Activated CD8-positive, alpha-beta memory T cell treated with anti-CD3 and anti-CD28 coated beads, Interleukin-2, amount 50 U/mL, for 24 hours (primary cell): Measurements from ENCODE around the gene PPFIA2.

Experiments used
- DNase-seq: peaks from one replicate; pipeline ENCODE4 v3.0.0-alpha.2; 2020; ENCODE audit errors: extremely low read depth

PPFIA2 gene

GRCh38 chr12:81354327-81354932 lies 404.7 kb downstream of the PPFIA2 start:
- no peak for DNase-seq

GRCh38 chr12:81350309-81350708 lies 408.8 kb downstream of the PPFIA2 start:
- no peak for DNase-seq

GRCh38 chr12:81347404-81347803 lies 411.7 kb downstream of the PPFIA2 start:
- DNase-seq = no peak

DNA sequence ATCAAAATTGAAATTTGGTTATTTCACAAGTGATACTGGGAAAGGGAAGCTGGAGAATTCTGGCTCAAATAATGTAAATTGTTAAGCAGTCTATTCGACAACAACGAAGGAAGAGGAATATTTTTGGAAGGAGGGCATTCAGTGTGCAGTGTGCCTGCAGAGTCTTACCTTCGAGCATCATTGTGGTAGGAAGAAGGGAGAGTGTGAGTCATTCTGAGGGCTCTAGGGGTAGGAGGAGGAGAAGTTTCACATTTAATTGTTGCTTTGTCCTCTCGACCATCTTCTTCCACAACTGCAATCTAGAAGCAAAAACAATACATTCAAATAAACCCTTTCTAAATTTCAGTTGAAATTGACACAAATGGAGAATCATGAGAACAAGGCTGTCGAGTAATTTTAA lies 418.2 kb downstream of the PPFIA2 start:
- DNase-seq = no peak

- DNase-seq = no peak
Measured at GRCh38 chr12:81339071-81339470, 420.1 kb downstream of the PPFIA2 start.

GRCh38 chr12:81337886-81338285 lies 421.3 kb downstream of the PPFIA2 start:
- DNase-seq = no peak

DNA sequence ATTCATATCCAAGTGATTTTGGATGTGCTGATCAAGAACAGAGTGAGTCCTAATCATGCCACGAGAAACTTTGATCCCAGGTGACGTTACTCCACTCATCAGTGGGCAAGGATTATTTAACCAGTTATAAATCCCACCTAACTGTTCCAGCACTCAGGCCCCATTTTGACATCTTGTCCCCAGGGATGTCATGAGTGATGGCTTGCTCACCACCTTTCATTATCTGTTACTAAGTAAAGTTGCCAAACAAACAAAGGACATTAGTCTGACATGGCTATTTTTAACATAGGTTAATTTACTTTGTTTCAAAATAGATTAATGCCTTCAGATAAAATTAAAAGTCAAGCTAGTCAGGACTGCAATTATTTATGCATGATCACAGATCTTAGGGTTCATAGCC lies 425.3 kb downstream of the PPFIA2 start:
- DNase-seq = no peak

DNA sequence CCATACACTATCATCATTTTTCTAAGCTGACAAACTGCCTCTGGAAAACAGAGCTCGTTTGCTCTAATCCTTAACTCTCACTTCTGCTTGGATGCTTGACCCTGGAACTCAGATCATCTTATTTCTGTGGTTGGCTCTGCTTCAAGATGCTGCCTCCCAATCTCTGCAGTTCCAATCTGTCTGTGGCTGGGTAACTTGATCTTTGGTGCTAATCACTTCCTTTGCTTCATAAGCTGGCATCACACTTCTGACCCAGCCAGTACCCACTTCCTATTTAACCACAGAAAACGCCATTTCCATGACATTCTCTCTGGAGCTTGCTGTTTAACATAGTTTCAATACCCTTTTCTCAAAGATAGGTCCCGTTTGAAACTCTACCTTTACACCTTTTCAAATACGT lies 427.1 kb downstream of the PPFIA2 start:
- DNase-seq = no peak

- no peak for DNase-seq
Measured at GRCh38 chr12:81330480-81330879, 428.7 kb downstream of the PPFIA2 start.

DNA sequence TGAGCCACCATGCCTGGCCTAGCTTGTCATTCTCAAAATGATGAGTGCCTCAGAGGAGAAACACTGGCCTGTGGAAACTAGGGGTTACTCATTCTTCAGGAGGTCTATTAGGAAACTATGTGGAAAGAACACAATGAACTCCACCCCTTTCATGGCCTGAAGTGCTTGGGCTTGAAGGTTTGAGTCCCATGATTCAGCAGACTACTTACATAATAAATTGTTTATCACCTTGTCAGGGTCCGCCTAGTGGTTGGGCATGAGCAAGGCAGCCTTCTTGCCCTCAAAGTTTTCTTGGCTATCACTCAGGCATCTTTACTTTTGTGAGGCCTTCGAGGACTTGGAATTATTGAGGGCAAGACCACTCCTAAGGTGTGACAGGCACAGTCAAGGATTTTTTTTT lies 430.1 kb downstream of the PPFIA2 start:
- no peak for DNase-seq

GRCh38 chr12:81327425-81327824 lies 431.7 kb downstream of the PPFIA2 start:
- DNase-seq = no peak

DNA sequence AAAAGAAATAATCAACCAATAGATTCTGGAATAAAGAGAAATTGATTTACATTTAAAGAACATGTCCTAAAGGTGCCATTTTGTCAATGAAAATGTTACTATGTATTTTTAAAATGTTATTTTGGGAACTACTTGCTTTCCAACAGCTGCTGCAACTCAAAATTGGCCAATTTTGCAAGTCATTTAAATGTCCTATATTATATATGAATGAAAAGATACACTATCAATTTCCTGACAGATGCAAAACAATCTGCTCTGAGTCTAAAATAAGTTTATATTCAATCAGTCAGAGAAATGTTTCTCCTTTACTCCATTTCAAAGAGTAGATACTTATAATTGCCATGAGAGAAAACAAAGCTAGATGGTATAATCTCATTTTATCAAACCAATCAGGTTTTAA lies 434.1 kb downstream of the PPFIA2 start:
- DNase-seq = no peak

DNA sequence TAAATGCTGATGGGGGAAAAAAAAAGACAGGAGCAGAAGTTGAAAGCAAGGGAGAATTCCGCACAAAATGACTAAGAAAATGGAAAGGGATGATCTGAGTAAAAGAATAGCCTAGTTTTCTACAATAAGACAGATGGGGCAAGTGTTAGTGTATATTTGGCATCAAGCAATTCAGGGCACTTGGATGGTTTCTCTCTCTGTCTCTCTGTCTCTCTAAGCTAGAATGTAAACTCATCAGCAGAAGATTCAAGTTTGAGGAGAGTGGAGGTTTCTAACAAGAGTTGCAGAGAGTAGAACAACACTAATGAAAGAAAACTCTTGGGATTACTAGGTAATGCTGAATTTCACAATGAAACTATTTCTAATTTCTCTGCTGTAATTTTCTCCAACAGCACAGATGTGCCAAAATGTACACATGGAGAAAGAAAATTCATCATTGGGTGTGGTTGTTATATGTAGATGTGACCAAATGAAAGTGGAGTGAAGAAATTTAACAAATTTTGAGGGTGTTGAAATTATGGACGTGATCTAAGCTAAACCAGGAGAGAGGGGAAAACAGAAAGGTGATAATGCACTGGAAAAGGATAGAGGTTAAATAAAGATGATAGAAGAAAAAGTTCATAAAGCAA lies 444.1 kb downstream of the PPFIA2 start:
- DNase-seq = no peak

DNA sequence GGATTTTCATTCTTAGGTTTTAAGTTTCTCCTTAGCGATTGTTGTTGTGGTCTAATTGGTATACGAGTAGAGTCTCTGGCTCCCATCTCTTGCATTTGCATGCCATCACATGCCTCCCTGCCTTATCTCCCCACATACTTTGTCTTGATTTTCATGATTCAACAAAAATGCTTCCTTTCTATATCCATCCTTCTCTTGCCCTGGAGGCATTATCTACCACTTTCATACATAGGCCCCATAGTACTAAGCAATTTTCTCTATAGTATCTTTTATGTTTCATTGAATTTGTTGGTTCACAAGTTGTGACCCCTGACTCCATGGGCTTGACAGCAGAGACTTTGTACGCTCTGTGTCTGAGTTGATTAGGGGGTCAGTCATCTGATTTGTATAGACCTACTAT lies 455.2 kb downstream of the PPFIA2 start:
- no peak for DNase-seq

DNA sequence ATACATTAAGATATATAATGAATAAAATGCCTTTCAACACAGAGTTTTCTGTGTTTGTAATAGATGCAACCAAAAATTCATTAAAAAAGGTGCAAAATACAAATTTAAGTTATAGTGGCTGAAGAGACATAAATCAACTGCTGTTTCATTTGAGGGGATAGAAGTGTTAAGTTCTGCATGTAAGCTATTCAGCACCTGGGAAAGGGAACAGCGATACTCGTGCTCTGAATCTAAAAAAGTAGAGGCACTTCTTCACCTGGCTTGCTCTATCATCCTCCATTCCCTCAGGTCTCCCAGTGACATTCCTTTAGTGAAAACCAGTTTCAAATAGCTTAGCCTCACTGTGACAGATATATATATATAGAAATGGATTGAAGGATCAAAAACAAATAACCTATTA lies 458.7 kb downstream of the PPFIA2 start:
- no peak for DNase-seq

DNA sequence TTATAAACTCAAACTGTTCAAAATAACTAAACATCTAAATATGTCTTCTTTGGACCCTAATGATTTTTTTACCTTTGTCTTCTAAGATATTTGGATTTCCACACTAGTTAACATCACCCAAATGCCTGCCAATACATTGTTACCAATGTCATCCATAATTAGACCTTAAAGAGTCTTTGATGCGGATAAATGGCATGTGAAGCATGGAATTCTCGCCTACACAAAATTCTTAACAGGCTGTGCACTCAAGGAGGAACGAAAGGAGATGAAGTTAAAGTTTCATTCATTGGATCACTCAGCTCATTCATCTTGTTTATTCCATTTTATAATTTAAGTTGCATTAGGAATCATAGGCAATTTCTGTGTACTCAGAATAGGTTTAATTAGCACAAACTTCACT lies 461.5 kb downstream of the PPFIA2 start:
- no peak for DNase-seq

GRCh38 chr12:81296556-81297305 lies 462.4 kb downstream of the PPFIA2 start:
- DNase-seq = no peak

DNA sequence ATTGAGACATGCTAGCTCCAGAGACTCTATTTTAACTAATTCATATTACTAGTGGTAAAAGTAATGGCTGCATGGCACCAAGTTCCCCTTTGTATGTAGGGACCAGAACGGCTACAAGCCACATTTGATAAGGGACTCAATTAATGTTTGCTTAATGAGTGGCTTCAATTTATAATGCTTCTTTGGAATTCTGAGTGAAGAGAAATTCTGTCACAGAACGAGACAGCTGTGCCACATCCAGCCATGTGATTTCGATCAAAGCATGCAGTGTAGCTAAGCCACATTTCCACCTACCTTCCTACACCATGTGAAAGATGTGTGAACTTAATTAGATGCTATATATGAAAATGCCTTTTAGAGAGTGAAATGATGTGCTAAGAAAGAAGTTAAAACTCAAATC lies 463.9 kb downstream of the PPFIA2 start:
- DNase-seq = no peak

DNA sequence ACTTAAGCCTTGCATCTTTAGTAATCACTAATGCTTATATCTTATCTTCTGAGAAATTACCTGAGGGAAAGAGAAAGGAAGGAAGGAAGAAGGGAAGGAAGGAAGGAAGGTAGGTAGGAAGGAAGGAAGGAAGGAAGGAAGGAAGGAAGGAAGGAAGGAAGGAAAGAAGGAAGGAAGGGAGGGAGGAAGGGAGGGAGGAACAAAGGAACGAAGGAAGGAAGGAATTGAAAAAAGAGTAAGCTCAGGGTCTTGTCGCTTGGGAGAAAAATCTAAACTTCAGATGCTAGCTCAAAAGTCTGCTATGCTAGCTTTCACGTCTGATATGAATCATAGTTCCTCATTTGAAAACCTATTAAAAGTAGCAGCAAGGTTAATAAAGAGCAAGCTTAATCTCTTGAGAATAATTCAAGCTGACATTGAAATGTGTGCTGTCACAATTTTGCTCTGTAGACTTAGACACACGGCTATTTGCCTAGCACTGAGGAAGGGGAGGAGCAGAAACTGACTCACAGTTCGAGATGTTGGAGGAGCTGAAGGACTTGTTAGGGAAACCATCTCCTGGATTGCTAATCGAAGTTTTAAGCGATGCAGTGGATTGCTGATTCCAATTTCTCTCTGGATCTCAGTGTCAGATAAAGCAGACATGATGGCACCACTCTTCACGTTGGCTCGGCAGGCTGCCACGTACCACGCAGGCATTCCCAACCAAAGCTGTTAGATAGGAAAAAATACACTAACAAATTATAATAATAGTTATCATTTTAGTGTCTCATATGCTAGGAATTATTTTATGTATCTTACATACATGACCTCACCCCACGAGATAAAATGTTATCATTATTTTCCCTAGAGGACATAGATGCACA lies 464.6 kb downstream of the PPFIA2 start:
- no peak for DNase-seq

GRCh38 chr12:81288651-81289050 lies 470.5 kb downstream of the PPFIA2 start:
- no peak for DNase-seq

DNA sequence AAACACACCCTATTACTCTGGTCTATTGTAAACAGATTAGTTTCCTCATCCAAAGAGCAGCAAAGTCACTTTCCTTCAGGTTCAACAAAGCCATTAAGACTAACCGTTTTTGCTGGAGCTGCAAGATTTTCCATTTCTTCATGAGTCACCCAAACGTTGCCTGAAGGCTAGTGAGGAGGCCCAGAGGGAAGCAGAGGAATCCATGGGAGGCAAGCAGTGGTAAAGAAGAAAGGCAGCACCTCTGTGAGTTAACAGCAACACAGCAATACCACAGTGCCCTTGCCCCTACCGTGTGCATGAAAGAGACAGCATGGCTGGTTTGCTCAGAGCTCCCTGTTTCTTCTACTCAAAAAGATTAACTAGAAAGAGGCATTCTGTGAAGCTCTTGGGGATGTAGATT lies 475.0 kb downstream of the PPFIA2 start:
- DNase-seq = no peak
